ENCODE results near the gene OLFML2B. TPM values are rescaled to one million over a fixed set of nuclear protein-coding genes. Genes with fewer than 3 reads are reported as not detected.

OLFML2B gene
- total and polyA plus RNA-seq, 2 of the 13 experiments (the other 11 are each of a cell fraction or from before 2014, with no cell fraction given): not detected

DNA sequence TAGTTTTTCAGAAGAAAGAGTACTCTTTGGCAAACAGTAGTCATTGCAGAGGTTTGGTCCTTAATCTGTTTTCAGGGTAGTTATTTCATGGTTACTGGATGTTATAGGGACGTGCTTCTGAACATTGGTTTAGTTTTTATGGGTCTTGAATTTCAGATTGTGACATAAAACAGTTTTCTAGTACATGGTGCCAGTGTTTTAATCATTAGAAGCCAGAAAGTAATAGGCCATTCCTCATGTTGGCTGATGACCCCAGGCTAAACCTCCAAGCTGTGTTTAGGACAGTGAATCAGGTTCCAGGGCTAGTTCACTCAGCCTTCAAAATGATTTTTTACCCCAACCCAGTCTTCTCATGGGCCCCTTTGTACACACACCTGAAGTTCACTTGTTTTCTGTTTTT, 73.3 kb downstream of the OLFML2B start:
- CTCF ChIA-PET (ENCODE audit: low intra/inter-chr PET ratio, low total read pairs): no interaction called here
- intact Hi-C loops (cut with micrococcal nuclease; ENCODE audit: unreplicated experiment): no loop called here
- POLR2A ChIA-PET: no interaction called here

More for the DNA sequence above, 73.3 kb downstream of the OLFML2B start:
- Histone ChIP-seq H3K4me3 (replicated peaks in 1 of 3; ENCODE audit: insufficient read depth in 1 of 3, low read depth in 2 of 3, low read length in 3 of 3) (no peak overlapping the region), H3K4me1 (ENCODE audit: insufficient read depth, low read length) (no peaks in the 10 kb centered on the region), H3K9ac (ENCODE audit: insufficient read depth, low read depth, low read length) (no peak overlapping the region), H4K20me1 (ENCODE audit: insufficient read depth, low read length) (no peaks in the 10 kb centered on the region), H3K4me2 (ENCODE audit: low read depth, low read length) (no peak overlapping the region), H3K9me3 (ENCODE audit: low read length) (no peaks in the 10 kb centered on the region), H3K36me3 (replicated peaks in 1 of 2; ENCODE audit: control insufficient read depth in 1 of 2, insufficient read depth in 2 of 2, low read length in 2 of 2) (no peaks in the 10 kb centered on the region; a peak in 1 of 5 replicates), H3K27me3 (ENCODE audit: control insufficient read depth in 1 of 2, insufficient read depth in 2 of 2, low read length in 2 of 2) (no peaks in the 10 kb centered on the region), H2AFZ (ENCODE audit: low read length) (no peak overlapping the region), H3K27ac (ENCODE audit: extremely low read length, insufficient read depth, low read length) (no peak overlapping the region), H3K79me2 (ENCODE audit: insufficient read depth, low read length) (no peaks in the 10 kb centered on the region)
- TF ChIP-seq XBP1 (CRISPR knock-in tag; IDR thresholded peaks at IDR 0.05) (no peak), ZNF737 (CRISPR knock-in tag; IDR thresholded peaks at IDR 0.05; ENCODE audit: borderline replicate concordance) (no peak), FOXM1 (CRISPR knock-in tag; IDR thresholded peaks at IDR 0.05) (no peak), TEAD3 (CRISPR knock-in tag; optimal IDR thresholded peaks at IDR 0.05; ENCODE audit: borderline replicate concordance) (no peak), SAP130 (CRISPR knock-in tag; IDR thresholded peaks at IDR 0.05; ENCODE audit: low read depth) (no peak), ZNF343 (CRISPR knock-in tag; IDR thresholded peaks at IDR 0.05) (no peak)
- TF ChIP-seq, protein P1, sequence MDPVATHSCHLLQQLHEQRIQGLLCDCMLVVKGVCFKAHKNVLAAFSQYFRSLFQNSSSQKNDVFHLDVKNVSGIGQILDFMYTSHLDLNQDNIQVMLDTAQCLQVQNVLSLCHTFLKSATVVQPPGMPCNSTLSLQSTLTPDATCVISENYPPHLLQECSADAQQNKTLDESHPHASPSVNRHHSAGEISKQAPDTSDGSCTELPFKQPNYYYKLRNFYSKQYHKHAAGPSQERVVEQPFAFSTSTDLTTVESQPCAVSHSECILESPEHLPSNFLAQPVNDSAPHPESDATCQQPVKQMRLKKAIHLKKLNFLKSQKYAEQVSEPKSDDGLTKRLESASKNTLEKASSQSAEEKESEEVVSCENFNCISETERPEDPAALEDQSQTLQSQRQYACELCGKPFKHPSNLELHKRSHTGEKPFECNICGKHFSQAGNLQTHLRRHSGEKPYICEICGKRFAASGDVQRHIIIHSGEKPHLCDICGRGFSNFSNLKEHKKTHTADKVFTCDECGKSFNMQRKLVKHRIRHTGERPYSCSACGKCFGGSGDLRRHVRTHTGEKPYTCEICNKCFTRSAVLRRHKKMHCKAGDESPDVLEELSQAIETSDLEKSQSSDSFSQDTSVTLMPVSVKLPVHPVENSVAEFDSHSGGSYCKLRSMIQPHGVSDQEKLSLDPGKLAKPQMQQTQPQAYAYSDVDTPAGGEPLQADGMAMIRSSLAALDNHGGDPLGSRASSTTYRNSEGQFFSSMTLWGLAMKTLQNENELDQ (CRISPR knock-in tag; IDR thresholded peaks at IDR 0.05; ENCODE audit: borderline replicate concordance): no peak
- TF ChIP-seq, protein P2, sequence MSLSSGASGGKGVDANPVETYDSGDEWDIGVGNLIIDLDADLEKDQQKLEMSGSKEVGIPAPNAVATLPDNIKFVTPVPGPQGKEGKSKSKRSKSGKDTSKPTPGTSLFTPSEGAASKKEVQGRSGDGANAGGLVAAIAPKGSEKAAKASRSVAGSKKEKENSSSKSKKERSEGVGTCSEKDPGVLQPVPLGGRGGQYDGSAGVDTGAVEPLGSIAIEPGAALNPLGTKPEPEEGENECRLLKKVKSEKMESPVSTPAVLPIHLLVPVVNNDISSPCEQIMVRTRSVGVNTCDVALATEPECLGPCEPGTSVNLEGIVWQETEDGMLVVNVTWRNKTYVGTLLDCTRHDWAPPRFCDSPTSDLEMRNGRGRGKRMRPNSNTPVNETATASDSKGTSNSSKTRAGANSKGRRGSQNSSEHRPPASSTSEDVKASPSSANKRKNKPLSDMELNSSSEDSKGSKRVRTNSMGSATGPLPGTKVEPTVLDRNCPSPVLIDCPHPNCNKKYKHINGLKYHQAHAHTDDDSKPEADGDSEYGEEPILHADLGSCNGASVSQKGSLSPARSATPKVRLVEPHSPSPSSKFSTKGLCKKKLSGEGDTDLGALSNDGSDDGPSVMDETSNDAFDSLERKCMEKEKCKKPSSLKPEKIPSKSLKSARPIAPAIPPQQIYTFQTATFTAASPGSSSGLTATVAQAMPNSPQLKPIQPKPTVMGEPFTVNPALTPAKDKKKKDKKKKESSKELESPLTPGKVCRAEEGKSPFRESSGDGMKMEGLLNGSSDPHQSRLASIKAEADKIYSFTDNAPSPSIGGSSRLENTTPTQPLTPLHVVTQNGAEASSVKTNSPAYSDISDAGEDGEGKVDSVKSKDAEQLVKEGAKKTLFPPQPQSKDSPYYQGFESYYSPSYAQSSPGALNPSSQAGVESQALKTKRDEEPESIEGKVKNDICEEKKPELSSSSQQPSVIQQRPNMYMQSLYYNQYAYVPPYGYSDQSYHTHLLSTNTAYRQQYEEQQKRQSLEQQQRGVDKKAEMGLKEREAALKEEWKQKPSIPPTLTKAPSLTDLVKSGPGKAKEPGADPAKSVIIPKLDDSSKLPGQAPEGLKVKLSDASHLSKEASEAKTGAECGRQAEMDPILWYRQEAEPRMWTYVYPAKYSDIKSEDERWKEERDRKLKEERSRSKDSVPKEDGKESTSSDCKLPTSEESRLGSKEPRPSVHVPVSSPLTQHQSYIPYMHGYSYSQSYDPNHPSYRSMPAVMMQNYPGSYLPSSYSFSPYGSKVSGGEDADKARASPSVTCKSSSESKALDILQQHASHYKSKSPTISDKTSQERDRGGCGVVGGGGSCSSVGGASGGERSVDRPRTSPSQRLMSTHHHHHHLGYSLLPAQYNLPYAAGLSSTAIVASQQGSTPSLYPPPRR (CRISPR knock-in tag; IDR thresholded peaks at IDR 0.05; ENCODE audit: borderline replicate concordance): no peak
- TF ChIP-seq, protein P3, sequence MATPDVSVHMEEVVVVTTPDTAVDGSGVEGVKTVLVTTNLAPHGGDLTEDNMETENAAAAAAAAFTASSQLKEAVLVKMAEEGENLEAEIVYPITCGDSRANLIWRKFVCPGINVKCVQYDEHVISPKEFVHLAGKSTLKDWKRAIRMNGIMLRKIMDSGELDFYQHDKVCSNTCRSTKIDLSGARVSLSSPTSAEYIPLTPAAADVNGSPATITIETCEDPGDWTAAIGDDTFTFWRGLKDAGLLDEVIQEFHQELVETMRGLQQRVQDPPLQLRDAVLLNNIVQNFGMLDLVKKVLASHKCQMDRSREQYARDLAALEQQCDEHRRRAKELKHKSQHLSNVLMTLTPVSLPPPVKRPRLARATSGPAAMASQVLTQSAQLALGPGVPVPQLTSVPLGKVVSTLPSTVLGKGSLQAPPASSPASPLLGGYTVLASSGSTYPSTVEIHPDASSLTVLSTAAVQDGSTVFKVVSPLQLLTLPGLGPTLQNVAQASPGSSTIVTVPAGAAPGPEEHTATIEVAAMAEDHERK (CRISPR knock-in tag; IDR thresholded peaks at IDR 0.05; ENCODE audit: low read depth): no peak
- FAIRE-seq: no peak
- no peak for DNase-seq (ENCODE audit: low spot score)
- no peak for ATAC-seq
- BruUV-seq (replicated peaks): no TSS peak
- in situ Hi-C loops (cut with HindIII; ENCODE audit: extremely low pct_ligation_motif_present, low pct_unique_long_range_greater_than_20kb): no loop called here
- 93% methylated on average over 1 of the region's 1 CpG for WGBS (ENCODE audit: low lambda C conversion rate)
